Heart right ventricle (tissue), 16 donors: ENCODE data around the gene DET1. TPM values are rescaled to one million over a fixed set of nuclear protein-coding genes. Genes with fewer than 3 reads are reported as not detected.
A peak's percentile ranks its signal among the peaks of the same experiment; 100 is the strongest.

Experiments used
- ATAC-seq, 8 donors: fragments of 200-7000 bp; cut with Tn5 transposase; one replicate each; pipeline ENCODE4 v1.9.1; 2020; ENCODE audit warnings: mild to moderate bottlenecking in 8 of 8, moderate library complexity in 8 of 8, moderate number of reproducible peaks in 1 of 8
- DNase-seq, 2 donors: peaks; one replicate each; pipeline ENCODE4 v3.0.0-alpha.2; 2020
- H3K27ac ChIP-seq, 10 donors: fragments of 200-600 bp; sonication (generic) in 2 of 10; one replicate each; pipeline versions ENCODE4 v1.5.0 to v1.8.0; 2020 to 2022; ENCODE audit warnings: mild to moderate bottlenecking in 3 of 10
- H3K27me3 ChIP-seq, 7 donors: fragments of 200-600 bp; one replicate each; pipeline ENCODE4 v1.8.0; 2021 to 2022; ENCODE audit warnings: mild to moderate bottlenecking in 2 of 7
- H3K36me3 ChIP-seq, 9 donors: fragments of 200-600 bp; sonication (generic) in 1 of 9; one replicate each; pipeline versions ENCODE4 v1.5.0 to v1.8.0; 2020 to 2022; ENCODE audit warnings: mild to moderate bottlenecking in 2 of 9
- H3K4me1 ChIP-seq, 9 donors: fragments of 200-600 bp; sonication (generic) in 1 of 9; one replicate each; pipeline versions ENCODE4 v1.5.0 to v1.8.0; 2020 to 2022; ENCODE audit warnings: mild to moderate bottlenecking in 4 of 9
- H3K4me3 ChIP-seq, 10 donors: fragments of 200-600 bp; sonication (generic) in 2 of 10; one replicate each; pipeline versions ENCODE4 v1.5.0 to v1.8.0; 2020 to 2022; ENCODE audit warnings: mild to moderate bottlenecking in 7 of 10, moderate library complexity in 2 of 10
- H3K9me3 ChIP-seq, 11 donors: fragments of 200-600 bp in 10 of 11; sonication (generic) in 2 of 11; one replicate each; pipeline versions ENCODE4 v1.5.0 to v1.8.0; 2013 to 2022; ENCODE audit warnings: mild to moderate bottlenecking in 2 of 11, control low read depth in 1 of 11, moderate library complexity in 1 of 11
- whole genome bisulfite sequencing, 2 donors: extraction: QIAGEN DNeasy Blood & Tissue Kit; methylation state at CpG; one replicate each; pipeline ENCODE4 v1.1.7; 2013; ENCODE audit warnings: inconsistent platforms in 1 of 2; 5-methylcytosine and 5-hydroxymethylcytosine counted together
- intact Hi-C, 10 donors: fragments of 100-400 bp; cut with DNase I; formaldehyde crosslinking; loops; one replicate each; pipeline versions ENCODE4 v1.11.1 to v1.14.2; 2022
- polyA plus RNA-seq, 2 donors: library from polyadenylated mRNA; stranded (reverse); fragments of 200-250 nt; gene quantifications; one replicate each; pipeline ENCODE4 v1.2.3, GENCODE V29; 2013
- total RNA-seq, 10 donors: library from RNA; stranded (reverse); fragmentation: NEBNext Ultra II Directional in 3 of 10; extraction: Animal tissue kit (Norgen Biotek cat#: 25700) in 3 of 10; gene quantifications; one replicate each; pipeline versions ENCODE4 v1.2.1 to v1.2.4, GENCODE V29; 2021 to 2023
- TF ChIP-seq, protein P1 (sequence below), 9 donors: fragments of 200-600 bp; sonication (generic) in 2 of 9; IDR thresholded peaks; one replicate each; pipeline versions ENCODE4 v1.5.0 to v1.8.0; 2021 to 2022; ENCODE audit warnings: antibody characterized with exemption in 9 of 9, mild to moderate bottlenecking in 5 of 9, moderate library complexity in 1 of 9
- donor health status: Arrhythmogenic right ventricular cardiomyopathy.
- donor health status: ischemic (EF 13 %, LVEDD 7.1; RV severe dilation, severe dysfunction).
- donor health status: healthy with polysubstance abuse.
- donor health status: DM: no; HTN: yes; CAD: no.
- donor health status: DM: no; HTN: no; CAD: no.
- donor health status: ischemic (EF 25% LVEDD 6.9; RV normal size, moderate dysfunction).
- donor health status: ischemic (EF 25% LVEDD 5.7; RV mildly dilated, moderate dysfunction).
- donor health status: healthy.
- donor health status: DM: yes; HTN: yes; CAD: no.
- donor health status: Ischemic cardiomyopathy.
- donor health status: ischemic (EF 35%, LVEDD 5.7; RV mildly dilated, moderate dysfunction).
- donor health status: nonischemic (EF 11% LVEDD 7.7; RV severe dilation, severe dysfunction).
- donor health status: DM: yes; HTN: yes; CAD: no.
- donor health status: PGD.
- donor health status: ischemic (EF 29% LVEDD 5.4; RV normal size, mild dysfunction).
- donor health status: nonischemic (EF 23%, LVEDD 6.1; RV moderate dilation, normal function).

Gene DET1
- total and polyA plus RNA-seq, 12 donors: 2.9 to 10.5 (median 8.3) TPM

- peak overlapping the region in 2 of 10 donors; percentile 30 to 62 for H3K27ac ChIP-seq
- no peak for ATAC-seq
- H3K4me3 ChIP-seq: no peak overlapping the region
- TF ChIP-seq, protein P1, sequence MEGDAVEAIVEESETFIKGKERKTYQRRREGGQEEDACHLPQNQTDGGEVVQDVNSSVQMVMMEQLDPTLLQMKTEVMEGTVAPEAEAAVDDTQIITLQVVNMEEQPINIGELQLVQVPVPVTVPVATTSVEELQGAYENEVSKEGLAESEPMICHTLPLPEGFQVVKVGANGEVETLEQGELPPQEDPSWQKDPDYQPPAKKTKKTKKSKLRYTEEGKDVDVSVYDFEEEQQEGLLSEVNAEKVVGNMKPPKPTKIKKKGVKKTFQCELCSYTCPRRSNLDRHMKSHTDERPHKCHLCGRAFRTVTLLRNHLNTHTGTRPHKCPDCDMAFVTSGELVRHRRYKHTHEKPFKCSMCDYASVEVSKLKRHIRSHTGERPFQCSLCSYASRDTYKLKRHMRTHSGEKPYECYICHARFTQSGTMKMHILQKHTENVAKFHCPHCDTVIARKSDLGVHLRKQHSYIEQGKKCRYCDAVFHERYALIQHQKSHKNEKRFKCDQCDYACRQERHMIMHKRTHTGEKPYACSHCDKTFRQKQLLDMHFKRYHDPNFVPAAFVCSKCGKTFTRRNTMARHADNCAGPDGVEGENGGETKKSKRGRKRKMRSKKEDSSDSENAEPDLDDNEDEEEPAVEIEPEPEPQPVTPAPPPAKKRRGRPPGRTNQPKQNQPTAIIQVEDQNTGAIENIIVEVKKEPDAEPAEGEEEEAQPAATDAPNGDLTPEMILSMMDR (IDR thresholded peaks at IDR 0.05): no peak
- peaks cover 0 to 21% (median 4%) of the 10 kb centered on the region in 9 donors for H3K4me1 ChIP-seq
- H3K27me3 ChIP-seq: no peaks in the 10 kb centered on the region
- peaks cover 0 to 32% (median 15%) of the 10 kb centered on the region in 9 donors for H3K36me3 ChIP-seq
- intact Hi-C loops: no loop called here
- no peak for DNase-seq
- peaks cover 0 to 23% (median 0%) of the 10 kb centered on the region in 11 donors for H3K9me3 ChIP-seq
Observed at GRCh38 chr15:88535100-88535499, 11.4 kb downstream of the DET1 start.

DNA sequence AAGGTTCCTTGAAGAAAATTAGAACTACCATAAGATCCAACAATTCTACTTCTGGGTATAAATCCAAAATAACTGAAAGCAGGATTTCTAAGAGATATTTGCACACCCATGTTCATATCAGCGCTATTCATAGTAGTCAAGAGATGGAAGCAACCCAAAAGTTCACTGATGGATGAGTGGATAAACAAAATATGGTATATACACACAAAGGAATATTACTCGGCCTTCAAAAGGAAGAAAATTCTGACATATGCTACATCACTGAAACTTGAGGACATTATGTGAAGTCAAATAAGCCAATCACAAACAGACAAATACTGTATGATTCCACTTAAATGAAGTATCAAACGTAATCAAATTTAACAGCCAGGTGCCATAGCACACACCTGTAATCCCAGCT, 13.1 kb downstream of the DET1 start:
- H3K4me3 ChIP-seq: no peak overlapping the region
- peaks cover 0 to 23% (median 0%) of the 10 kb centered on the region in 11 donors for H3K9me3 ChIP-seq
- intact Hi-C loops: no loop called here
- H3K4me1 ChIP-seq: peaks cover 0 to 14% (median 4%) of the 10 kb centered on the region in 9 donors
- peaks cover 0 to 49% (median 19%) of the 10 kb centered on the region in 9 donors for H3K36me3 ChIP-seq
- TF ChIP-seq, protein P1 (IDR thresholded peaks at IDR 0.05): no peak
- no peaks in the 10 kb centered on the region for H3K27me3 ChIP-seq
- DNase-seq: no peak
- WGBS, 2 donors: 95 to 97% methylated on average over 3 of the region's 3 CpGs
- H3K27ac ChIP-seq: no peak overlapping the region
- ATAC-seq: no peak

DNA sequence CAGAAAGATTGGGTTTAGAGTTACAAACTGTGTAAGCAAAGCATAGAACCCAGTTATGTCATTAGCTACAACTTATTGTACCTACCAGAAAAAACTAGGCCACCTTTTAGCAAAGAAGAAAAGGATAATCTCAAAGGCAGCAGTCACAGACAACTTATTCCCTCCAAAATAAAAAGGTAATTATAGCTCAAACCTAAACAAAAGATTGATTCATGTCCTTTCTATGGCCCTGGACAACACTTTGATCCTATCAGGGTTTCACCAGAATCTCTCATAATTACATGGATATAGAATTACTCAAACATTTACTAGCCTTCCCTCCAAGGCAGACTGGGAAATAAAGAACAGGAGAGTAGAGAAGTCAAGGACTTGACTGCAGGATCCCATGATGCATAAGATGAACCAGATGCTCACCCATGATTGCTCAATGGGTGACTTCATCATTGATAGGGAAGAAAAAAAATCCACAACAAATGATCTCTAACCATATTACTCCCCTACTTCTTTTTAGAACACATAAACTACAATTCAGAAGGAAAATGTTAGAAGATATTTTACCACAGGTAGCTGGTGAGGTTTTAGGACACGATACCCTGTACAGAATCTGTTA, 17.4 kb downstream of the DET1 start:
- H3K4me3 ChIP-seq: no peak overlapping the region
- peaks cover 0 to 6% (median 0%) of the 10 kb centered on the region in 11 donors for H3K9me3 ChIP-seq
- TF ChIP-seq, protein P1 (IDR thresholded peaks at IDR 0.05): no peak
- DNase-seq (no peak), ATAC-seq (no peak)
- H3K4me1 ChIP-seq: peaks cover 0 to 20% (median 3%) of the 10 kb centered on the region in 9 donors
- H3K27me3 ChIP-seq: no peaks in the 10 kb centered on the region
- no peak overlapping the region for H3K27ac ChIP-seq
- peaks cover 0 to 84% (median 40%) of the 10 kb centered on the region in 9 donors for H3K36me3 ChIP-seq
- WGBS, 2 donors: 98 to 100% methylated on average over 1 of the region's 1 CpG
- intact Hi-C loops: no loop called here

- ATAC-seq: peak in 5 of 8 donors; percentile 38 to 75 (median 57)
- intact Hi-C loops: no loop called here
- Histone ChIP-seq H3K36me3 (peaks cover 0 to 83% (median 35%) of the 10 kb centered on the region in 9 donors), H3K27me3 (no peaks in the 10 kb centered on the region), H3K4me1 (peaks cover 0 to 19% (median 3%) of the 10 kb centered on the region in 9 donors), H3K9me3 (no peaks in the 10 kb centered on the region), H3K27ac (peak overlapping the region in 1 of 10 donors; percentile 9), H3K4me3 (no peak overlapping the region)
- DNase-seq: no peak
- TF ChIP-seq, protein P1 (IDR thresholded peaks at IDR 0.05): no peak
Observed at GRCh38 chr15:88526247-88526879, 20.1 kb downstream of the DET1 start.
